Endothelial cell (in vitro differentiated cells): ENCODE results near the gene HIVEP2. TPM values are rescaled to one million over a fixed set of nuclear protein-coding genes. Genes with fewer than 3 reads are reported as not detected.

Experiments used
- DNase-seq: peaks from one replicate; pipeline ENCODE4 v3.0.0; 2021; ENCODE audit warnings: low spot score
- H3K27ac Mint-ChIP-seq: one replicate; pipeline ENCODE4 v1.8.0; 2021; ENCODE audit warnings: mixed read lengths, inconsistent platforms; ENCODE audit not compliant: unreplicated experiment
- H3K27me3 Mint-ChIP-seq: one replicate; pipeline ENCODE4 v1.8.0; 2021; ENCODE audit warnings: mild to moderate bottlenecking, moderate library complexity, mixed read lengths, inconsistent platforms; ENCODE audit not compliant: unreplicated experiment
- H3K36me3 Mint-ChIP-seq: one replicate; pipeline ENCODE4 v1.8.0; 2021; ENCODE audit warnings: mild to moderate bottlenecking, low read depth, mixed read lengths, inconsistent platforms; ENCODE audit not compliant: unreplicated experiment
- H3K4me1 Mint-ChIP-seq: one replicate; pipeline ENCODE4 v1.8.0; 2021; ENCODE audit warnings: mild to moderate bottlenecking, mixed read lengths, inconsistent platforms; ENCODE audit not compliant: unreplicated experiment
- H3K4me3 Mint-ChIP-seq: one replicate; pipeline ENCODE4 v1.8.0; 2021; ENCODE audit warnings: mild to moderate bottlenecking, mixed read lengths, inconsistent platforms; ENCODE audit not compliant: unreplicated experiment
- H3K9me3 Mint-ChIP-seq: one replicate; pipeline ENCODE4 v1.8.0; 2021; ENCODE audit warnings: mixed read lengths, inconsistent platforms; ENCODE audit not compliant: unreplicated experiment
- CTCF ChIP-seq: fragments of 200-600 bp; sonication (generic); IDR thresholded peaks from one replicate; pipeline ENCODE4 v1.5.0; 2021; ENCODE audit warnings: antibody characterized with exemption; ENCODE audit not compliant: unreplicated experiment
- total RNA-seq: library from RNA; stranded (reverse); fragmentation: NEBNext Ultra II Directional; extraction: Animal tissue kit (Norgen Biotek cat#: 25700); gene quantifications from one replicate; pipeline ENCODE4 v1.2.1, GENCODE V29; 2021; ENCODE audit not compliant: unreplicated experiment

The HIVEP2 gene
- total RNA-seq, 1 donor from 2014 or later: 15.6 TPM

GRCh38 chr6:142716097-142716496, 228.9 kb downstream of the HIVEP2 start:
- peaks cover 20% of the 10 kb centered on the region for H3K4me1 Mint-ChIP-seq
- TF ChIP-seq CTCF: no peak
- H3K27ac Mint-ChIP-seq: no peak overlapping the region
- no peaks in the 10 kb centered on the region for H3K9me3 Mint-ChIP-seq
- no peak for DNase-seq
- H3K36me3 Mint-ChIP-seq: no peaks in the 10 kb centered on the region
- H3K27me3 Mint-ChIP-seq: no peaks in the 10 kb centered on the region
- H3K4me3 Mint-ChIP-seq: no peak overlapping the region

GRCh38 chr6:142714951-142715785, 229.8 kb downstream of the HIVEP2 start:
- DNase-seq: no peak
- no peaks in the 10 kb centered on the region for H3K27me3 Mint-ChIP-seq
- no peak overlapping the region for H3K4me3 Mint-ChIP-seq
- peaks cover 20% of the 10 kb centered on the region for H3K4me1 Mint-ChIP-seq
- no peak for TF ChIP-seq CTCF
- H3K9me3 Mint-ChIP-seq: no peaks in the 10 kb centered on the region
- H3K36me3 Mint-ChIP-seq: no peaks in the 10 kb centered on the region
- H3K27ac Mint-ChIP-seq: no peak overlapping the region

- H3K9me3 Mint-ChIP-seq: no peaks in the 10 kb centered on the region
- no peak overlapping the region for H3K4me3 Mint-ChIP-seq
- peaks cover 15% of the 10 kb centered on the region for H3K4me1 Mint-ChIP-seq
- TF ChIP-seq CTCF: no peak
- no peaks in the 10 kb centered on the region for H3K27me3 Mint-ChIP-seq
- no peaks in the 10 kb centered on the region for H3K36me3 Mint-ChIP-seq
- no peak for DNase-seq
- H3K27ac Mint-ChIP-seq: no peak overlapping the region
Observed at GRCh38 chr6:142713959-142714358, 231.0 kb downstream of the HIVEP2 start.

- H3K9me3 Mint-ChIP-seq: no peaks in the 10 kb centered on the region
- no peaks in the 10 kb centered on the region for H3K36me3 Mint-ChIP-seq
- no peak overlapping the region for H3K4me3 Mint-ChIP-seq
- peaks cover 15% of the 10 kb centered on the region for H3K4me1 Mint-ChIP-seq
- TF ChIP-seq CTCF: no peak
- H3K27ac Mint-ChIP-seq: no peak overlapping the region
- H3K27me3 Mint-ChIP-seq: no peaks in the 10 kb centered on the region
- no peak for DNase-seq
Observed at GRCh38 chr6:142712231-142712630, 232.7 kb downstream of the HIVEP2 start.

- no peak for TF ChIP-seq CTCF
- Mint-ChIP-seq H3K36me3 (no peaks in the 10 kb centered on the region), H3K4me3 (no peak overlapping the region), H3K9me3 (no peaks in the 10 kb centered on the region), H3K4me1 (peaks cover 7% of the 10 kb centered on the region), H3K27me3 (no peaks in the 10 kb centered on the region), H3K27ac (no peak overlapping the region)
- no peak for DNase-seq
Observed at GRCh38 chr6:142708651-142709050, 236.3 kb downstream of the HIVEP2 start.
